Astrocyte (in vitro differentiated cells and primary cell): ENCODE data around the gene MFAP2. TPM values are rescaled to one million over a fixed set of nuclear protein-coding genes. Genes with fewer than 3 reads are reported as not detected.

Source experiments
- DNase-seq: peaks from one replicate; pipeline ENCODE4 v3.0.0-alpha.2; 2010; ENCODE audit warnings: low read depth
- FAIRE-seq: peaks from 2 replicates; lab custom pipeline; 2011; peaks lifted over from hg19 to GRCh38; lab: Jason Lieb, UNC
- H2AFZ ChIP-seq: 2 replicates; pipeline ENCODE4 v1.6.0; 2012; ENCODE audit warnings: low read depth, low read length, inconsistent platforms
- H3K27ac ChIP-seq: 2 replicates; pipeline ENCODE4 v1.5.1; 2011; ENCODE audit warnings: low read depth, low read length, inconsistent platforms
- H3K27me3 ChIP-seq: 2 replicates; pipeline ENCODE4 v1.6.0; 2011; ENCODE audit warnings: low read length, inconsistent platforms; ENCODE audit not compliant: insufficient read depth
- H3K36me3 ChIP-seq: 2 replicates; pipeline ENCODE4 v1.5.1; 2011; ENCODE audit warnings: low read length, inconsistent platforms; ENCODE audit not compliant: insufficient read depth
- H3K4me1 ChIP-seq: 2 replicates; pipeline ENCODE4 v1.5.1; 2011; ENCODE audit warnings: low read length, inconsistent platforms; ENCODE audit not compliant: insufficient read depth
- H3K4me2 ChIP-seq: 2 replicates; pipeline ENCODE4 v1.6.0; 2012; ENCODE audit warnings: low read length, inconsistent platforms
- H3K4me3 ChIP-seq: 2 replicates; pipeline ENCODE4 v1.5.1; 2011; ENCODE audit warnings: low read depth, mild to moderate bottlenecking, low read length, inconsistent platforms; ENCODE audit not compliant: insufficient read depth
- H3K79me2 ChIP-seq: 2 replicates; pipeline ENCODE4 v1.6.0; 2012; ENCODE audit warnings: mild to moderate bottlenecking, low read length, inconsistent platforms; ENCODE audit not compliant: insufficient read depth
- H3K9ac ChIP-seq: 2 replicates; pipeline ENCODE4 v1.6.0; 2012; ENCODE audit warnings: mild to moderate bottlenecking, low read length, inconsistent platforms
- H3K9me3 ChIP-seq: 2 replicates; pipeline ENCODE4 v1.5.1; 2012; ENCODE audit warnings: low read depth, mild to moderate bottlenecking, low read length, inconsistent platforms; ENCODE audit not compliant: insufficient read depth
- H4K20me1 ChIP-seq: 2 replicates; pipeline ENCODE4 v1.6.0; 2012; ENCODE audit warnings: low read length, inconsistent platforms; ENCODE audit not compliant: insufficient read depth
- H3K27ac Mint-ChIP-seq: one replicate; pipeline ENCODE4 v1.8.0; 2021; ENCODE audit warnings: mild to moderate bottlenecking, mixed read lengths; ENCODE audit not compliant: unreplicated experiment
- H3K27me3 Mint-ChIP-seq: one replicate; pipeline ENCODE4 v1.8.0; 2021; ENCODE audit warnings: low read depth, mixed read lengths; ENCODE audit not compliant: unreplicated experiment
- H3K36me3 Mint-ChIP-seq: one replicate; pipeline ENCODE4 v1.8.0; 2021; ENCODE audit warnings: low read depth, mixed read lengths; ENCODE audit not compliant: unreplicated experiment
- H3K4me1 Mint-ChIP-seq: one replicate; pipeline ENCODE4 v1.8.0; 2021; ENCODE audit warnings: low read depth, mixed read lengths; ENCODE audit not compliant: unreplicated experiment
- H3K4me3 Mint-ChIP-seq: one replicate; pipeline ENCODE4 v1.8.0; 2021; ENCODE audit warnings: mild to moderate bottlenecking, moderate library complexity, mixed read lengths; ENCODE audit not compliant: unreplicated experiment
- H3K9me3 Mint-ChIP-seq: one replicate; pipeline ENCODE4 v1.8.0; 2021; ENCODE audit warnings: mild to moderate bottlenecking, mixed read lengths; ENCODE audit not compliant: unreplicated experiment
- CTCF ChIP-seq: IDR thresholded peaks from 2 replicates; pipeline ENCODE4 v1.5.1; 2011; ENCODE audit warnings: low read depth, mild to moderate bottlenecking, inconsistent platforms, low read length, moderate library complexity; ENCODE audit not compliant: insufficient read depth
- EZH2 ChIP-seq: IDR thresholded peaks from 2 replicates; pipeline ENCODE4 v1.6.1; 2012; ENCODE audit warnings: mild to moderate bottlenecking, low read length, inconsistent platforms; ENCODE audit not compliant: insufficient read depth
- total RNA-seq: library from RNA; stranded (reverse); gene quantifications from 2 replicates; pipeline ENCODE4 v1.2.1, GENCODE V29; 2021

Gene MFAP2
- total RNA-seq, 1 donor from 2014 or later, result 121 TPM

GRCh38 chr1:16982902-16983301, 2.5 kb upstream of the MFAP2 start:
- no peak for FAIRE-seq
- peaks cover 2% of the 10 kb centered on the region for H3K36me3 Mint-ChIP-seq
- H3K9me3 Mint-ChIP-seq, result no peaks in the 10 kb centered on the region
- Histone ChIP-seq H3K27ac (no peak overlapping the region), H3K9ac (no peak overlapping the region), H3K4me2 (no peak overlapping the region), H4K20me1 (peaks cover 15% of the 10 kb centered on the region), H3K9me3 (no peaks in the 10 kb centered on the region), H3K27me3 (no peaks in the 10 kb centered on the region), H3K36me3 (no peaks in the 10 kb centered on the region), H3K79me2 (peaks cover 26% of the 10 kb centered on the region), H2AFZ (no peak overlapping the region), H3K4me3 (no peak overlapping the region), H3K4me1 (peaks cover 49% of the 10 kb centered on the region)
- H3K4me3 Mint-ChIP-seq, result peak overlapping the region; percentile 42
- H3K4me1 Mint-ChIP-seq, result peaks cover 19% of the 10 kb centered on the region
- H3K27ac Mint-ChIP-seq, result no peak overlapping the region
- no peaks in the 10 kb centered on the region for H3K27me3 Mint-ChIP-seq
- DNase-seq, result no peak
- no peak for TF ChIP-seq EZH2
- TF ChIP-seq CTCF, result no peak

GRCh38 chr1:16981269-16981849, 939 bp upstream of the MFAP2 start:
- Histone ChIP-seq H4K20me1 (peaks cover 30% of the 10 kb centered on the region), H3K27me3 (no peaks in the 10 kb centered on the region), H3K27ac (peak overlapping the region; percentile 89), H3K4me3 (peak overlapping the region; percentile 80), H3K79me2 (peaks cover 41% of the 10 kb centered on the region), H3K9ac (peak overlapping the region; percentile 87), H3K4me1 (peaks cover 49% of the 10 kb centered on the region), H3K9me3 (no peaks in the 10 kb centered on the region), H3K36me3 (no peaks in the 10 kb centered on the region), H3K4me2 (peak overlapping the region; percentile 99), H2AFZ (no peak overlapping the region)
- Mint-ChIP-seq H3K4me1 (peaks cover 23% of the 10 kb centered on the region), H3K9me3 (no peaks in the 10 kb centered on the region), H3K4me3 (peak overlapping the region; percentile 88), H3K27ac (peak overlapping the region; percentile 94), H3K36me3 (peaks cover 5% of the 10 kb centered on the region), H3K27me3 (no peaks in the 10 kb centered on the region)
- TF ChIP-seq CTCF (no peak), EZH2 (no peak)
- DNase-seq, result peak; percentile 93
- FAIRE-seq, result peak; percentile 23
